GM10248 (cell line): ENCODE results near the gene SH3PXD2A.

Experiments used
- CTCF ChIA-PET: fragments of 300-600 bp; sonication (Branson Sonifier 250); formaldehyde crosslinking; extraction: SDS; loops from one replicate; lab custom pipeline; 2021; ENCODE audit warnings: antibody characterized with exemption; lab: Yijun Ruan, JAX
- POLR2A ChIA-PET: fragments of 350-650 bp; sonication (Branson Sonifier 250); formaldehyde crosslinking; extraction: SDS; loops from one replicate; lab custom pipeline; 2020; ENCODE audit warnings: antibody characterized with exemption; lab: Yijun Ruan, JAX
- DNase-seq: peaks from one replicate; pipeline ENCODE4 v3.0.0; 2012; ENCODE audit errors: extremely low spot score
- CTCF ChIP-seq: IDR thresholded peaks from 2 replicates; pipeline ENCODE4 v1.5.1; 2012; ENCODE audit warnings: mild to moderate bottlenecking, low read depth; ENCODE audit errors: extremely low read depth, missing control alignments, control extremely low read depth

The SH3PXD2A gene

GRCh38 chr10:103556383-103557007, 298.9 kb downstream of the SH3PXD2A start:
- CTCF ChIA-PET, result interaction anchor here (1.0 to 1.3 kb wide), 2 partner anchors 8 to 12 kb away, joined by 3 to 5 read pairs; no protein-coding TSS in a partner anchor
- no peak for TF ChIP-seq CTCF
- POLR2A ChIA-PET, result no interaction called here
- no peak for DNase-seq

- POLR2A ChIA-PET, result no interaction called here
- DNase-seq, result no peak
- TF ChIP-seq CTCF, result no peak
- CTCF ChIA-PET, result interaction anchor here (1.0 to 1.3 kb wide), 4 partner anchors 9 to 22 kb away, joined by 3 to 5 read pairs (median 4); no protein-coding TSS in a partner anchor
These were observed 299.7 kb downstream of the SH3PXD2A start for GRCh38 chr10:103555712-103556111.

GRCh38 chr10:103555325-103555649, 300.1 kb downstream of the SH3PXD2A start:
- no peak for DNase-seq
- POLR2A ChIA-PET, result no interaction called here
- CTCF ChIA-PET, result interaction anchor here (1.1 to 3.4 kb wide), 4 partner anchors 10 to 22 kb away, joined by 3 to 20 read pairs (median 4); no protein-coding TSS in a partner anchor
- no peak for TF ChIP-seq CTCF

- POLR2A ChIA-PET, result no interaction called here
- no peak for TF ChIP-seq CTCF
- DNase-seq, result peak; percentile 42
- CTCF ChIA-PET, result interaction anchor here (1.1 to 3.4 kb wide), 3 partner anchors 10 to 23 kb away, joined by 3 to 20 read pairs (median 4); no protein-coding TSS in a partner anchor
These were observed 300.7 kb downstream of the SH3PXD2A start for GRCh38 chr10:103554488-103555324.

GRCh38 chr10:103553743-103554487, 301.5 kb downstream of the SH3PXD2A start:
- no peak for DNase-seq
- TF ChIP-seq CTCF, result no peak
- POLR2A ChIA-PET, result no interaction called here
- CTCF ChIA-PET, result interaction anchor here (3.4 kb wide), 1 partner anchor 11 kb away, joined by 20 read pairs; no protein-coding TSS in a partner anchor
